Measurements from ENCODE around the gene DEGS2.

The DEGS2 gene

DNA sequence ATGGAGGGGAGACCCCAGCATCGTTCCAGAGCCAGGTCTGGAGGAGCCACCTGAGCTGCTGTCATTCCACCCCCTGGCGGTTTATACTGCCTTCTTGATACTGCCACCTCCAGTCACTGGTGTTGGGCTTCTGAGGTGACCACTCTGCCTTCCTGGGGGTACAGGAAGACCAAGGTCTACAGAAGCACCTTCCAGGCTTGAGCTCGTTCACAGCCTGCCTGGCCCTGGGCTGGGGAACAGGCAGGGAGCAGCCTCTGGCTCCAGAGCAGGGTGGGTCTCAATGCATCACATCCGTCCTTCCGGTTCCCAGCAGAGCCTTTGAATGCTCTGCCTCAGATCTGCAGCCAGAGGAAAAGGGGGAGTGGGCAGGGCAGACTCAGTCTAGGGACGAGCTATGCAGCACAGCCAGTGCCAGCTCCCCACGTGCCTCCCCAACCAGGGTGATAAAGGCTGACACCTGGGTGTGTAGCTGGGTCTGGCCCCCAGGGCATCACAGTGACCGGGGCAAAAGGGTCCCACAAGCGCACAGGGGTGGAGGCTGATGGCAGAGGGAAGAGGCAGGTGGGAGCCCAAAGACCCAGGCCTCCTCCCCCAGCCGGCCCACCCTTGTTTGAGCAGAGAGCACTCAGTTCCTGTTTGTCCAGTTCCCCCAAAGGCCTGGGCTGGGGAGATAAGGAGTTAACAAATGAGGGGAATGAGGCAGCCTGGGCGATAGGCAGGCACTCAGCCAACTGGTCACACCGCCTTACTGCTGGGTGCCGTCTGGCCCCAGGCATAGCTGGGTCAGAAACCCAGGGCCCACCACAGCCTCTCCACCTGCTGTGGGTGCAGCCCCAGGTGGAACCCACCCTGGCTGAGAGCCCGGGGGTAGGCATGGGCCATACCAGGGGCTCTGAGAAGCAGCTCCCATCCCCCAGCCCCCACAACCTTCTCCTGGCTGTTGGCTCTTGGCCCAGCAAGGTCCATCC, 17.1 kb downstream of the DEGS2 start:
- Histone ChIP-seq H3K4me1 (ENCODE audit: control insufficient read depth, low read length) (peaks cover 10% of the 10 kb centered on the region), H3K27ac (ENCODE audit: low read depth, low read length) (no peak overlapping the region), H3K79me2 (ENCODE audit: control insufficient read depth, low read length) (no peaks in the 10 kb centered on the region), H3K36me3 (ENCODE audit: control insufficient read depth, low read length) (no peaks in the 10 kb centered on the region), H3K9me3 (ENCODE audit: control insufficient read depth, insufficient read depth, low read length) (no peaks in the 10 kb centered on the region), H3K27me3 (ENCODE audit: control insufficient read depth, low read length) (no peaks in the 10 kb centered on the region), H3K4me3 (ENCODE audit: low read length) (no peak overlapping the region), H4K20me1 (ENCODE audit: control insufficient read depth, insufficient read depth, low read depth, low read length) (no peaks in the 10 kb centered on the region), H3F3A (ENCODE audit: control insufficient read depth, insufficient read depth) (no peaks in the 10 kb centered on the region), H3K4me2 (ENCODE audit: low read length) (no peak overlapping the region), H3K9me2 (replicated peaks; ENCODE audit: control insufficient read depth, low read length) (no peaks in the 10 kb centered on the region)
- TF ChIP-seq, protein P1, sequence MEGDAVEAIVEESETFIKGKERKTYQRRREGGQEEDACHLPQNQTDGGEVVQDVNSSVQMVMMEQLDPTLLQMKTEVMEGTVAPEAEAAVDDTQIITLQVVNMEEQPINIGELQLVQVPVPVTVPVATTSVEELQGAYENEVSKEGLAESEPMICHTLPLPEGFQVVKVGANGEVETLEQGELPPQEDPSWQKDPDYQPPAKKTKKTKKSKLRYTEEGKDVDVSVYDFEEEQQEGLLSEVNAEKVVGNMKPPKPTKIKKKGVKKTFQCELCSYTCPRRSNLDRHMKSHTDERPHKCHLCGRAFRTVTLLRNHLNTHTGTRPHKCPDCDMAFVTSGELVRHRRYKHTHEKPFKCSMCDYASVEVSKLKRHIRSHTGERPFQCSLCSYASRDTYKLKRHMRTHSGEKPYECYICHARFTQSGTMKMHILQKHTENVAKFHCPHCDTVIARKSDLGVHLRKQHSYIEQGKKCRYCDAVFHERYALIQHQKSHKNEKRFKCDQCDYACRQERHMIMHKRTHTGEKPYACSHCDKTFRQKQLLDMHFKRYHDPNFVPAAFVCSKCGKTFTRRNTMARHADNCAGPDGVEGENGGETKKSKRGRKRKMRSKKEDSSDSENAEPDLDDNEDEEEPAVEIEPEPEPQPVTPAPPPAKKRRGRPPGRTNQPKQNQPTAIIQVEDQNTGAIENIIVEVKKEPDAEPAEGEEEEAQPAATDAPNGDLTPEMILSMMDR (IDR thresholded peaks at IDR 0.05; ENCODE audit: low read depth, low read length, poor library complexity, severe bottlenecking), result no peak

DNA sequence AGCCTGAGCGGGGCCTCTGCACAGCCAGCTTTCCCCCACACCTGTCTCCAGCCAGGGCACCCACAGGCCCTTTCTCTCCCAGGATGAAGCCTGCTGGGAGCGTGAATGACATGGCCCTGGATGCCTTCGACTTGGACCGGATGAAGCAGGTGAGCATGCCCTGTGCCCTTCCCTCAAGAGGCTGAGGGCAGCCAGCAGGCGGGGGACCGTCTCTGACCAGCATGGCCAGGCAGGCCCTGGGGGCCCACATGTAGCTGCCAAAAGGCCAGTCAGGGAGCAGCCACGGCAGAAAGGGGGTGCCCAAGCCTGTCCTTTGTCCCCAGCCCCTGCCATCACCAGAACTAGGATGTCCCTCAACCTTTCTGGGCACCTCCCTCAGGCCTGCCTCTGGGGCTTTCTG, 18.3 kb downstream of the DEGS2 start:
- Histone ChIP-seq H3F3A (ENCODE audit: control insufficient read depth, insufficient read depth) (no peaks in the 10 kb centered on the region), H3K36me3 (ENCODE audit: control insufficient read depth, low read length) (no peaks in the 10 kb centered on the region), H3K9me3 (ENCODE audit: control insufficient read depth, insufficient read depth, low read length) (no peaks in the 10 kb centered on the region), H3K4me2 (ENCODE audit: low read length) (no peak overlapping the region), H3K27ac (ENCODE audit: low read depth, low read length) (no peak overlapping the region), H3K9me2 (replicated peaks; ENCODE audit: control insufficient read depth, low read length) (no peaks in the 10 kb centered on the region), H3K4me3 (ENCODE audit: low read length) (no peak overlapping the region), H3K4me1 (ENCODE audit: control insufficient read depth, low read length) (no peaks in the 10 kb centered on the region), H4K20me1 (ENCODE audit: control insufficient read depth, insufficient read depth, low read depth, low read length) (no peaks in the 10 kb centered on the region), H3K79me2 (ENCODE audit: control insufficient read depth, low read length) (no peaks in the 10 kb centered on the region), H3K27me3 (ENCODE audit: control insufficient read depth, low read length) (no peaks in the 10 kb centered on the region)
- TF ChIP-seq, protein P1 (IDR thresholded peaks at IDR 0.05; ENCODE audit: low read depth, low read length, poor library complexity, severe bottlenecking), result no peak

DNA sequence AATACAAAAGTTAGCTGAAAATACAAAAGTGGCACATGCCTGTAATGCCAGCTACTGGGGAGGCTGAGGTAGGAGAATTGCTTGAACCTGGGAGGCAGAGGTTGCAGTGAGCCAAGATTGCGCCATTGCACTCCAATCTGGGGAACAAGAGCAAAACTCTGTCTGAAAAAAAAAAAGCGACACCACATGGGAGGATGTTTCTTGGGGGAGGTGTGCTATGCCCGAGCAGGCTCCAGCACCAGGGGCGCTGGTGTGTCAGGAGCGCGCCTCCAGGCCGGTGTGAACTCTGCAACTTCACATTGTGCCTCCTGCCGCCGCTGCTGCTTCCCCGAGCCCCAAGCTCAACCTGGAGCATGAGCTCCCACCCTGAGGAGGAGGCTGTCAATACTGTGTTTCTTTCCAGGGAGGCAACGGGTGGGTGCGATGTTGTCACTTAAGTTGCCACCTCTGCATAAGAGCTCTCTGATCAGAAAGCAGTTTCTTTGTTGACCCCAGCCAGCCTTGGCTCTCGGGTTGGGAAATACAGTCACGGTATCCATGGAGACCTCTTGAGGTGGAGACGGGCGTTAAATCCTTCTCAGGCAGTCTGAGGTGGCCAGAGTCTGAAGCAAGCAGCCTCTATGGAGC, 18.9 kb downstream of the DEGS2 start:
- Histone ChIP-seq H3K4me3 (ENCODE audit: low read length) (no peak overlapping the region), H3K4me2 (ENCODE audit: low read length) (no peak overlapping the region), H3K4me1 (ENCODE audit: control insufficient read depth, low read length) (no peaks in the 10 kb centered on the region), H4K20me1 (ENCODE audit: control insufficient read depth, insufficient read depth, low read depth, low read length) (no peaks in the 10 kb centered on the region), H3K9me3 (ENCODE audit: control insufficient read depth, insufficient read depth, low read length) (no peaks in the 10 kb centered on the region), H3K79me2 (ENCODE audit: control insufficient read depth, low read length) (no peaks in the 10 kb centered on the region), H3K9me2 (replicated peaks; ENCODE audit: control insufficient read depth, low read length) (no peaks in the 10 kb centered on the region), H3K27ac (ENCODE audit: low read depth, low read length) (no peak overlapping the region), H3K27me3 (ENCODE audit: control insufficient read depth, low read length) (no peaks in the 10 kb centered on the region), H3F3A (ENCODE audit: control insufficient read depth, insufficient read depth) (no peaks in the 10 kb centered on the region), H3K36me3 (ENCODE audit: control insufficient read depth, low read length) (no peaks in the 10 kb centered on the region)
- TF ChIP-seq, protein P1 (IDR thresholded peaks at IDR 0.05; ENCODE audit: low read depth, low read length, poor library complexity, severe bottlenecking), result no peak
- TF ChIP-seq EZH2phosphoT487 (IDR thresholded peaks at IDR 0.05; ENCODE audit: borderline replicate concordance, low read length), result no peak
